DOHH2 (cell line): ENCODE measurements around the gene CARD10.

ENCODE experiments used
- H3F3A ChIP-seq: fragments of 200-600 bp; sonication (generic), shearing (Covaris generic); 2 replicates; pipeline ENCODE4 v1.6.0; 2016; ENCODE audit warnings: antibody characterized with exemption, mild to moderate bottlenecking; ENCODE audit not compliant: control insufficient read depth, insufficient read depth
- H3K27ac ChIP-seq: fragments of 200-600 bp; sonication (generic); 2 replicates; pipeline ENCODE4 v1.5.1; 2014; ENCODE audit warnings: low read depth, mild to moderate bottlenecking, low read length, moderate library complexity
- H3K27me3 ChIP-seq: fragments of 200-600 bp; sonication (generic); 2 replicates; pipeline ENCODE4 v1.6.1; 2014; ENCODE audit warnings: mild to moderate bottlenecking, low read length, mixed read lengths; ENCODE audit not compliant: control insufficient read depth
- H3K36me3 ChIP-seq: fragments of 200-600 bp; sonication (generic); 2 replicates; pipeline ENCODE4 v1.6.1; 2014; ENCODE audit warnings: mild to moderate bottlenecking, low read length, moderate library complexity, mixed read lengths; ENCODE audit not compliant: control insufficient read depth
- H3K4me1 ChIP-seq: fragments of 200-600 bp; sonication (generic); 2 replicates; pipeline ENCODE4 v1.6.1; 2014; ENCODE audit warnings: mild to moderate bottlenecking, low read length, mixed read lengths; ENCODE audit not compliant: control insufficient read depth
- H3K4me2 ChIP-seq: fragments of 200-600 bp; sonication (generic); 2 replicates; pipeline ENCODE4 v1.6.0; 2014; ENCODE audit warnings: mild to moderate bottlenecking, low read length, moderate library complexity
- H3K4me3 ChIP-seq: fragments of 200-600 bp; sonication (generic); 2 replicates; pipeline ENCODE4 v1.5.1; 2014; ENCODE audit warnings: mild to moderate bottlenecking, low read length, mixed read lengths
- H3K79me2 ChIP-seq: fragments of 200-600 bp; sonication (generic); 2 replicates; pipeline ENCODE4 v1.6.1; 2014; ENCODE audit warnings: mild to moderate bottlenecking, low read length, mixed read lengths; ENCODE audit not compliant: control insufficient read depth
- H3K9me2 ChIP-seq: fragments of 200-600 bp; sonication (generic); replicated peaks from 2 replicates; pipeline ENCODE4 v1.6.1; 2014; ENCODE audit warnings: mild to moderate bottlenecking, low read length, mixed read lengths; ENCODE audit not compliant: control insufficient read depth
- H3K9me3 ChIP-seq: fragments of 200-600 bp; sonication (generic); 2 replicates; pipeline ENCODE4 v1.6.1; 2014; ENCODE audit warnings: antibody characterized with exemption, low read length, mixed read lengths; ENCODE audit not compliant: control insufficient read depth, insufficient read depth
- H4K20me1 ChIP-seq: fragments of 200-600 bp; sonication (generic); 2 replicates; pipeline ENCODE4 v1.6.0; 2014; ENCODE audit warnings: low read depth, mild to moderate bottlenecking, antibody characterized with exemption, low read length, moderate library complexity; ENCODE audit not compliant: control insufficient read depth, insufficient read depth
- EZH2phosphoT487 ChIP-seq: fragments of 200-600 bp; sonication (generic); IDR thresholded peaks from 2 replicates; pipeline ENCODE4 v1.6.1; 2017; ENCODE audit warnings: borderline replicate concordance, mild to moderate bottlenecking, antibody characterized with exemption, low read length, moderate library complexity, mixed read lengths
- TF ChIP-seq, protein P1 (sequence below): fragments of 200-600 bp; sonication (generic); IDR thresholded peaks from one replicate; pipeline ENCODE4 v1.5.1; 2014; ENCODE audit warnings: antibody characterized with exemption, mild to moderate bottlenecking, low read depth, low read length; ENCODE audit not compliant: poor library complexity, severe bottlenecking

The CARD10 gene

GRCh38 chr22:37507731-37508130 is 11.5 kb downstream of the CARD10 start:
- Histone ChIP-seq H3K27ac (no peak overlapping the region), H3K9me2 (no peaks in the 10 kb centered on the region), H3K27me3 (peaks cover 8% of the 10 kb centered on the region), H3K36me3 (no peaks in the 10 kb centered on the region), H3K4me3 (no peak overlapping the region), H3K4me2 (no peak overlapping the region), H3F3A (no peaks in the 10 kb centered on the region), H4K20me1 (no peaks in the 10 kb centered on the region), H3K9me3 (no peaks in the 10 kb centered on the region), H3K79me2 (no peaks in the 10 kb centered on the region), H3K4me1 (no peaks in the 10 kb centered on the region)
- TF ChIP-seq EZH2phosphoT487, result no peak

DNA sequence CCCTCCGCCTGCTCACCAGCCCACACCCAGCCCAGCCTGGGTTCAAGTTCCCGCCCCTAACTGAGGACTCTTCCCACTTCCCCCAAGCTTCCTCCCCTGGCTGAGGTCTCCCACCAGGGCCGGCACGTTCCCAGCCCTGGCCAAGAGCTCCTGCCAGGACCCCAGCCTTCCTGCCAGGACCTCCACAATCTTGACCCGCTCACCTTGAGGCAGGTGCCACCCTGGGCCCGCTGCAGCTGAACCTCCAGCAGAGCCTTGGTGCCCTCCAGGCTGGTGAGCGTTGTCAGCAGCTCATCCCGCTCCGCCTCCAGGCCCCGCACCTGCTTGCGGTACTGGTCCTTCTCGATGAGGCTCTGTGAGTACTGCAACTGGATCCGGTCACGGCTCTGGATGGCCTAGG is 13.2 kb downstream of the CARD10 start:
- Histone ChIP-seq H3K4me3 (no peak overlapping the region), H3F3A (no peaks in the 10 kb centered on the region), H3K4me2 (no peak overlapping the region), H3K4me1 (peaks cover 14% of the 10 kb centered on the region), H3K27me3 (no peaks in the 10 kb centered on the region), H4K20me1 (no peaks in the 10 kb centered on the region), H3K27ac (no peak overlapping the region), H3K36me3 (no peaks in the 10 kb centered on the region), H3K9me2 (no peaks in the 10 kb centered on the region), H3K9me3 (no peaks in the 10 kb centered on the region), H3K79me2 (no peaks in the 10 kb centered on the region)
- TF ChIP-seq, protein P1, sequence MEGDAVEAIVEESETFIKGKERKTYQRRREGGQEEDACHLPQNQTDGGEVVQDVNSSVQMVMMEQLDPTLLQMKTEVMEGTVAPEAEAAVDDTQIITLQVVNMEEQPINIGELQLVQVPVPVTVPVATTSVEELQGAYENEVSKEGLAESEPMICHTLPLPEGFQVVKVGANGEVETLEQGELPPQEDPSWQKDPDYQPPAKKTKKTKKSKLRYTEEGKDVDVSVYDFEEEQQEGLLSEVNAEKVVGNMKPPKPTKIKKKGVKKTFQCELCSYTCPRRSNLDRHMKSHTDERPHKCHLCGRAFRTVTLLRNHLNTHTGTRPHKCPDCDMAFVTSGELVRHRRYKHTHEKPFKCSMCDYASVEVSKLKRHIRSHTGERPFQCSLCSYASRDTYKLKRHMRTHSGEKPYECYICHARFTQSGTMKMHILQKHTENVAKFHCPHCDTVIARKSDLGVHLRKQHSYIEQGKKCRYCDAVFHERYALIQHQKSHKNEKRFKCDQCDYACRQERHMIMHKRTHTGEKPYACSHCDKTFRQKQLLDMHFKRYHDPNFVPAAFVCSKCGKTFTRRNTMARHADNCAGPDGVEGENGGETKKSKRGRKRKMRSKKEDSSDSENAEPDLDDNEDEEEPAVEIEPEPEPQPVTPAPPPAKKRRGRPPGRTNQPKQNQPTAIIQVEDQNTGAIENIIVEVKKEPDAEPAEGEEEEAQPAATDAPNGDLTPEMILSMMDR, result no peak
- no peak for TF ChIP-seq EZH2phosphoT487

DNA sequence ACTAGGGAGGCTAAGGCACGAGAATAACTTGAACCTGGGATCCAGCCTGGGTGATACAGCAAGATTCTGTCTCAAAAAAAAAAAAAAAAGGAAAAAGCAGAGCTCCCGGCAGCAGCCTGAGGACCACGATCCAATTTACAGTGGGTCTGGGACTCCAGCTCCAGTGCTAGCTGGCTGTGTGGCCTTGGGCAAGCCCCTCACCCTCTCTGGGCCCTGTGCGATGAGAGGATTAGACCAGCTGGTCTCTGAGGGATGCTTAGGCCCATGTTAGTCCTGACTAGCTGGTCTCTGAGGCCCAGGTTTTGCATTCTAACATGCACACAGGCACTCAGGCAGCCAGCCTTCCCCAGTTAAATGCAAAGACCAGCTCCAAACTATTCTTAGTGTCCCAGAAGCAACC is 13.7 kb downstream of the CARD10 start:
- H3K4me3 ChIP-seq, result no peak overlapping the region
- H4K20me1 ChIP-seq, result no peaks in the 10 kb centered on the region
- no peaks in the 10 kb centered on the region for H3K9me3 ChIP-seq
- no peaks in the 10 kb centered on the region for H3K27me3 ChIP-seq
- H3K4me2 ChIP-seq, result no peak overlapping the region
- peaks cover 14% of the 10 kb centered on the region for H3K4me1 ChIP-seq
- no peaks in the 10 kb centered on the region for H3F3A ChIP-seq
- H3K79me2 ChIP-seq, result no peaks in the 10 kb centered on the region
- H3K27ac ChIP-seq, result no peak overlapping the region
- TF ChIP-seq, protein P1, result no peak
- no peak for TF ChIP-seq EZH2phosphoT487
- no peaks in the 10 kb centered on the region for H3K9me2 ChIP-seq
- H3K36me3 ChIP-seq, result no peaks in the 10 kb centered on the region

GRCh38 chr22:37504964-37505363 is 14.3 kb downstream of the CARD10 start:
- Histone ChIP-seq H3F3A (no peaks in the 10 kb centered on the region), H3K79me2 (no peaks in the 10 kb centered on the region), H3K36me3 (no peaks in the 10 kb centered on the region), H3K4me3 (no peak overlapping the region), H3K27me3 (peaks cover 2% of the 10 kb centered on the region; the same call in 1 of the 2 replicates), H4K20me1 (no peaks in the 10 kb centered on the region), H3K9me3 (no peaks in the 10 kb centered on the region), H3K9me2 (no peaks in the 10 kb centered on the region), H3K4me1 (peaks cover 14% of the 10 kb centered on the region), H3K27ac (no peak overlapping the region), H3K4me2 (no peak overlapping the region)
- TF ChIP-seq, protein P1, result no peak
- no peak for TF ChIP-seq EZH2phosphoT487
